Naive thymus-derived CD4-positive, alpha-beta T cell (primary cell): ENCODE data around the gene MDFIC. TPM values are rescaled to one million over a fixed set of nuclear protein-coding genes. Genes with fewer than 3 reads are reported as not detected.
A peak's percentile ranks its signal among the peaks of the same experiment; 100 is the strongest.

Experiments used
- ATAC-seq: fragments of 150-1000 bp; cut with Tn5 transposase; 2 replicates; pipeline ENCODE4 v1.10.0; 2021; ENCODE audit warnings: mild to moderate bottlenecking, moderate library complexity
- CTCF ChIA-PET: fragments of 350-600 bp; sonication (Branson Sonifier 250); formaldehyde crosslinking; loops from one replicate; lab custom pipeline; 2021; ENCODE audit warnings: antibody characterized with exemption; lab: Charles Lee
- POLR2A ChIA-PET: fragments of 350-600 bp; sonication (Branson Sonifier 250); formaldehyde crosslinking; loops from one replicate; lab custom pipeline; 2021; ENCODE audit warnings: antibody characterized with exemption, inconsistent platforms; lab: Charles Lee
- DNase-seq, 9 donors: peaks; one replicate each; pipeline versions ENCODE4 v3.0.0 to v3.0.0-alpha.2; 2020 to 2022; ENCODE audit warnings: mixed read lengths in 1 of 9
- H3K27ac ChIP-seq: one replicate; pipeline ENCODE4 v1.7.0; 2013; ENCODE audit warnings: mild to moderate bottlenecking, low read depth, low read length, moderate library complexity
- H3K27me3 ChIP-seq, 2 donors: one replicate each; pipeline ENCODE4 v1.7.0; 2013; ENCODE audit warnings: low read length in 2 of 2, mild to moderate bottlenecking in 2 of 2, moderate library complexity in 2 of 2; ENCODE audit not compliant: control insufficient read depth in 2 of 2, insufficient read depth in 2 of 2
- H3K36me3 ChIP-seq, 3 experiments: 1 replicate in 2 of 3; 2 replicates in 1 of 3; pipeline ENCODE4 v1.7.0; 2013; ENCODE audit warnings: low read length in 3 of 3, mild to moderate bottlenecking in 3 of 3, moderate library complexity in 1 of 3; ENCODE audit not compliant: insufficient read depth in 3 of 3, control insufficient read depth in 2 of 3
- H3K4me1 ChIP-seq, 2 donors: one replicate each; pipeline ENCODE4 v1.7.0; 2013; ENCODE audit warnings: low read length in 2 of 2, mild to moderate bottlenecking in 2 of 2, moderate library complexity in 1 of 2; ENCODE audit not compliant: control insufficient read depth in 2 of 2, insufficient read depth in 2 of 2
- H3K4me3 ChIP-seq: 2 replicates; pipeline ENCODE4 v1.7.0; 2013; ENCODE audit warnings: mild to moderate bottlenecking, low read length
- H3K9me3 ChIP-seq, 3 experiments: 1 replicate in 2 of 3; 2 replicates in 1 of 3; pipeline ENCODE4 v1.7.0; 2013; ENCODE audit warnings: low read length in 3 of 3; ENCODE audit not compliant: control insufficient read depth in 2 of 3
- H3K27ac Mint-ChIP-seq, 9 donors: one replicate each; pipeline ENCODE4 v1.8.0; 2020 to 2022; ENCODE audit warnings: mixed read lengths in 9 of 9, mild to moderate bottlenecking in 8 of 9, moderate library complexity in 5 of 9, inconsistent platforms in 2 of 9
- H3K27me3 Mint-ChIP-seq, 5 donors: one replicate each; pipeline ENCODE4 v1.8.0; 2021 to 2022; ENCODE audit warnings: mixed read lengths in 5 of 5, mild to moderate bottlenecking in 1 of 5
- H3K36me3 Mint-ChIP-seq, 5 donors: one replicate each; pipeline ENCODE4 v1.8.0; 2020 to 2022; ENCODE audit warnings: mixed read lengths in 5 of 5, mild to moderate bottlenecking in 3 of 5, inconsistent platforms in 1 of 5
- H3K4me1 Mint-ChIP-seq, 7 donors: one replicate each; pipeline ENCODE4 v1.8.0; 2020 to 2022; ENCODE audit warnings: mixed read lengths in 7 of 7, mild to moderate bottlenecking in 3 of 7, inconsistent platforms in 1 of 7
- H3K4me3 Mint-ChIP-seq, 10 donors: one replicate each; pipeline ENCODE4 v1.8.0; 2020 to 2022; ENCODE audit warnings: mild to moderate bottlenecking in 10 of 10, mixed read lengths in 10 of 10, moderate library complexity in 6 of 10, inconsistent platforms in 2 of 10
- H3K9me3 Mint-ChIP-seq, 11 donors: one replicate each; pipeline ENCODE4 v1.8.0; 2020 to 2022; ENCODE audit warnings: mixed read lengths in 11 of 11, mild to moderate bottlenecking in 4 of 11, inconsistent platforms in 1 of 11, moderate library complexity in 1 of 11
- intact Hi-C, 2 donors: fragments of 100-400 bp; cut with micrococcal nuclease; formaldehyde crosslinking; loops; one replicate each; pipeline ENCODE4 v1.15.1; 2023
- polyA plus RNA-seq, 2 donors: library from polyadenylated mRNA; unstranded; fragments of 300-500 nt; fragmentation: Illumina TruSeq; gene quantifications; one replicate each; pipeline ENCODE4 v1.2.3, GENCODE V29; 2021
- total RNA-seq, 6 experiments: library from RNA in 5 of 6; stranded (reverse) in 5 of 6; gene quantifications; 1 replicate in 5 of 6; 2 replicates in 1 of 6; pipeline ENCODE4 v1.2.3 and lab custom pipeline; 2021 to 2026

The MDFIC gene
- 10 to 100 TPM; 48.5 to 84.5 (median 57.0) TPM for total RNA-seq
- polyA plus RNA-seq, result 10 to 100 TPM; 73.8 to 90.8 TPM
- total RNA-seq (lab: John Stamatoyannopoulos, UW), result 62.2 reads per million, percentile 75 among the genes with 10 or more reads in this experiment

- Histone ChIP-seq H3K27ac (peak within 1 kb of the TSS; percentile 86), H3K27me3 (no peaks in the 10 kb centered on the region), H3K9me3 (no peaks in the 10 kb centered on the region), H3K4me3 (peak within 1 kb of the TSS; percentile 80), H3K36me3 (peaks cover 0 to 4% (median 0%) of the 10 kb centered on the region in 3 experiments), H3K4me1 (peaks cover 15 to 21% of the 10 kb centered on the region in 2 donors)
- Mint-ChIP-seq H3K36me3 (peaks cover 0 to 15% (median 0%) of the 10 kb centered on the region in 5 donors), H3K27ac (peak within 1 kb of the TSS; percentile 86 to 97 (median 93)), H3K9me3 (no peaks in the 10 kb centered on the region), H3K4me1 (peaks cover 25 to 53% (median 46%) of the 10 kb centered on the region in 7 donors), H3K4me3 (peak within 1 kb of the TSS; percentile 85 to 99 (median 92)), H3K27me3 (no peaks in the 10 kb centered on the region)
- intact Hi-C loops, result loop anchor here (2.0 to 10.0 kb wide), 12 partner anchors 31 to 1987 kb away; partner anchors contain the start of genes TES (in 2 of the 2) and CAPZA2 (in 1 of the 2)
- ChIA-PET POLR2A (interaction anchor here (1.2 to 2.0 kb wide), 2 partner anchors 11 to 55 kb away, joined by 3 to 19 read pairs; no protein-coding TSS in a partner anchor), CTCF (interaction anchor here (2.1 kb wide), 1 partner anchor 57 kb away, joined by 13 read pairs; no protein-coding TSS in a partner anchor)
- DNase-seq, result peak; percentile 42 to 84 (median 48)
- ATAC-seq, result peak; percentile 73
Observed at GRCh38 chr7:114922026-114922651, at the start of gene MDFIC. MDFIC (plus strand) TSS chr7:114922094; CDS start chr7:114923034, 940 bp downstream.

- peaks cover 0 to 2% (median 0%) of the 10 kb centered on the region in 5 donors for H3K27me3 Mint-ChIP-seq
- peaks cover 0 to 10% (median 0%) of the 10 kb centered on the region in 11 donors for H3K9me3 Mint-ChIP-seq
- POLR2A ChIA-PET, result no interaction called here
Observed at GRCh38 chr7:114874170-114874569, 47.7 kb upstream of the MDFIC start.

GRCh38 chr7:114875186-114875585 lies 46.7 kb upstream of the MDFIC start:
- intact Hi-C loops, result no loop called here
- no peaks in the 10 kb centered on the region for H3K27me3 ChIP-seq
- DNase-seq (no peak), ATAC-seq (no peak)
- Mint-ChIP-seq H3K27ac (no peak overlapping the region), H3K4me3 (no peak overlapping the region), H3K4me1 (no peaks in the 10 kb centered on the region), H3K9me3 (peaks cover 0 to 16% (median 4%) of the 10 kb centered on the region in 11 donors), H3K36me3 (peaks cover 0 to 4% (median 0%) of the 10 kb centered on the region in 5 donors), H3K27me3 (peaks cover 0 to 2% (median 0%) of the 10 kb centered on the region in 5 donors)
- H3K27ac ChIP-seq, result no peak overlapping the region
- no peaks in the 10 kb centered on the region for H3K36me3 ChIP-seq
- H3K4me3 ChIP-seq, result no peak overlapping the region
- ChIA-PET POLR2A (no interaction called here), CTCF (interaction anchor here (1.1 kb wide), 1 partner anchor 10 kb away, joined by 4 read pairs; no protein-coding TSS in a partner anchor)
- H3K4me1 ChIP-seq, result no peaks in the 10 kb centered on the region
- no peaks in the 10 kb centered on the region for H3K9me3 ChIP-seq

More at GRCh38 chr7:114874170-114874569, 47.7 kb upstream of the MDFIC start:
- no peak for DNase-seq
- no peaks in the 10 kb centered on the region for H3K9me3 ChIP-seq
- no peaks in the 10 kb centered on the region for H3K4me1 ChIP-seq
- CTCF ChIA-PET, result no interaction called here
- no peak overlapping the region for H3K4me3 ChIP-seq
- H3K36me3 ChIP-seq, result no peaks in the 10 kb centered on the region
- intact Hi-C loops, result no loop called here
- no peaks in the 10 kb centered on the region for H3K4me1 Mint-ChIP-seq
- H3K36me3 Mint-ChIP-seq, result peaks cover 0 to 4% (median 0%) of the 10 kb centered on the region in 5 donors
- H3K27me3 ChIP-seq, result no peaks in the 10 kb centered on the region
- H3K4me3 Mint-ChIP-seq, result no peak overlapping the region
- no peak for ATAC-seq
- H3K27ac Mint-ChIP-seq, result no peak overlapping the region
- H3K27ac ChIP-seq, result no peak overlapping the region

- Mint-ChIP-seq H3K36me3 (peaks cover 0 to 10% (median 4%) of the 10 kb centered on the region in 5 donors), H3K4me1 (no peaks in the 10 kb centered on the region), H3K27ac (no peak overlapping the region), H3K9me3 (peaks cover 0 to 30% (median 12%) of the 10 kb centered on the region in 11 donors), H3K4me3 (no peak overlapping the region), H3K27me3 (no peaks in the 10 kb centered on the region)
- no peaks in the 10 kb centered on the region for H3K36me3 ChIP-seq
- no peaks in the 10 kb centered on the region for H3K4me1 ChIP-seq
- no peak for DNase-seq
- ChIA-PET POLR2A (no interaction called here), CTCF (interaction anchor here (1.5 kb wide), 1 partner anchor 14 kb away, joined by 3 read pairs; no protein-coding TSS in a partner anchor)
- H3K27ac ChIP-seq, result no peak overlapping the region
- H3K27me3 ChIP-seq, result no peaks in the 10 kb centered on the region
- H3K4me3 ChIP-seq, result no peak overlapping the region
- no peaks in the 10 kb centered on the region for H3K9me3 ChIP-seq
- ATAC-seq, result no peak
- intact Hi-C loops, result no loop called here
Observed at GRCh38 chr7:114879554-114879953, 42.3 kb upstream of the MDFIC start.

GRCh38 chr7:114885836-114886235 lies 36.1 kb upstream of the MDFIC start:
- DNase-seq (no peak), ATAC-seq (no peak)
- Mint-ChIP-seq H3K36me3 (peaks cover 0 to 10% (median 0%) of the 10 kb centered on the region in 5 donors), H3K27me3 (no peaks in the 10 kb centered on the region), H3K27ac (no peak overlapping the region), H3K4me1 (peaks cover 0 to 14% (median 0%) of the 10 kb centered on the region in 7 donors), H3K9me3 (peaks cover 0 to 18% (median 3%) of the 10 kb centered on the region in 11 donors), H3K4me3 (no peak overlapping the region)
- no peak overlapping the region for H3K4me3 ChIP-seq
- no peaks in the 10 kb centered on the region for H3K9me3 ChIP-seq
- CTCF ChIA-PET, result no interaction called here
- POLR2A ChIA-PET, result no interaction called here
- no peak overlapping the region for H3K27ac ChIP-seq
- no peaks in the 10 kb centered on the region for H3K4me1 ChIP-seq
- peaks cover 0 to under 1% of the 10 kb centered on the region in 2 donors for H3K27me3 ChIP-seq
- intact Hi-C loops, result no loop called here
- no peaks in the 10 kb centered on the region for H3K36me3 ChIP-seq

- intact Hi-C loops, result no loop called here
- peaks cover 0 to 15% (median 0%) of the 10 kb centered on the region in 11 donors for H3K9me3 Mint-ChIP-seq
- peaks cover 0 to 2% of the 10 kb centered on the region in 2 donors for H3K27me3 ChIP-seq
- H3K9me3 ChIP-seq, result no peaks in the 10 kb centered on the region
- ATAC-seq, result no peak
- H3K27ac ChIP-seq, result no peak overlapping the region
- H3K36me3 ChIP-seq, result no peaks in the 10 kb centered on the region
- H3K36me3 Mint-ChIP-seq, result peaks cover 0 to 6% (median 0%) of the 10 kb centered on the region in 5 donors
- no peak overlapping the region for H3K27ac Mint-ChIP-seq
- H3K4me1 Mint-ChIP-seq, result peaks cover 0 to 14% (median 0%) of the 10 kb centered on the region in 7 donors
- no peaks in the 10 kb centered on the region for H3K27me3 Mint-ChIP-seq
- ChIA-PET POLR2A (no interaction called here), CTCF (no interaction called here)
- H3K4me3 ChIP-seq, result no peak overlapping the region
- H3K4me3 Mint-ChIP-seq, result no peak overlapping the region
- DNase-seq, result no peak
- no peaks in the 10 kb centered on the region for H3K4me1 ChIP-seq
Observed at GRCh38 chr7:114886241-114886640, 35.7 kb upstream of the MDFIC start.
